Stimulated activated CD4-positive, alpha-beta T cell treated with anti-CD3 and anti-CD28 coated beads, Interleukin-1b, Interleukin-23, amount 100 ng/mL, for 4 hours (primary cell): ENCODE results near the gene C9orf152.
A peak's percentile ranks its signal among the peaks of the same experiment; 100 is the strongest.
"Not testable (repeated sequence)": the region's sequence is repeated elsewhere in the genome, so short reads cannot be mapped to it uniquely, and the experiment has no call there.

ENCODE experiments used
- DNase-seq, 2 donors: peaks; one replicate each; pipeline ENCODE4 v3.0.0-alpha.2; 2020; ENCODE audit warnings: low read depth in 2 of 2

C9orf152 gene, protein sequence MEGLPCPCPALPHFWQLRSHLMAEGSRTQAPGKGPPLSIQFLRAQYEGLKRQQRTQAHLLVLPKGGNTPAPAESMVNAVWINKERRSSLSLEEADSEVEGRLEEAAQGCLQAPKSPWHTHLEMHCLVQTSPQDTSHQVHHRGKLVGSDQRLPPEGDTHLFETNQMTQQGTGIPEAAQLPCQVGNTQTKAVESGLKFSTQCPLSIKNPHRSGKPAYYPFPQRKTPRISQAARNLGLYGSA

DNA sequence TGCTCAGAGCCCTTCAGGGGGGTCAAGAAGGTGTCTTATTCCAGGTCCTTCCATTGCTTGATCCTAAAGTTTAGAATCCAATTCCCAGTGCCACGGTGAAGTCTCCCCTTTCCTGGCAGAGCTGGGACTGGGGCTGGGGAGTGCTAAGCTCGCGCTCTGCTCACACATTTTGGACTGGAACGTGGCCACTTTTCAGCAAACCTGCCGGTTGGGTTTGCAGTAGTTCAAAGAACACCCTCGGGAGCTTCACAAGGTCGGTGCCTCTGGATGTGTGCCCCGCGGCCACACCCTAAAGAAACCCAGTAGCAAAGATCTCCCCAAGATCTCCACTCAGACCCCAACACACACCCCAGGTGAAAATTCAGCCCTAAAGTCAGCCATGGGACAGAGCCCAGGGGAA, at the start of gene C9orf152:
Gene C9orf152, minus strand, starts transcription at position 129 of the 400 bp plus-strand sequence. CDS start 580 bp downstream, outside the sequence.
- DNase-seq, result no peak

DNA sequence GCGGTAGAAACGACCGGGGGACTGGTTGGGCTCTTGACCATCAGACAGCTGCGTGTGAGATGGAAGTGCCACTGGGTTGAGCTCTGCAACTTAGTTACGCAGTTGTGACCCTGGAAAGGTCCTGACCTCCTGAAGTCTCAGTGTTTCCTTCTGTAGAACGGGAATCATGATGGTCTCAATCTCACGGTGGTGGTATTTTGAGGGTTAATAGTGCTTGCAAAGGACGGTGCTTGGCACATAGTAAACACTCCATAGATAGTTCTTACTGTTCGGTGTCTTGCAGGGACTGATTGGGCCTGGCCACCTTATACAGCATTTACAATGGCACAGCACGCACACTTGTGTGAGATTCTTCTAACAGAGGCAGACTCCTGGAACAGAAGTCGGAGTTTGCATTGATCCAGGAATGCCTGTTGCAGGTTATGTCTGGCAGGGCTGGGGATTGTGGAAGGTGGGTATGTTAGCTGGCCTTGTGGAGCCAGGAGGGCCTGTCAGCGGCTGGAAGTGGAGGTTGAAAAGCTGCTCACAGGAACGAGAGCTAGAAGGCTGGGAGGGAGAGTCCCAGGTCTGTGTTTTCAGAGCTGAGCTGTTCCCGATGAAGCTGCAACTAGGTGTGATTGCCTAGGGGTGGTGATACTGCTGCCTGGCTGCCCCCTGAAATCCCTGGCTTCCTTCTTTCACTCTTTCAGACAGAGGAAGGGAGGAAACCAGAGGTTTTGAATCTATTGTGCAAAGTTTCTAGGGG, 49.3 kb upstream of the C9orf152 start:
- DNase-seq, result peak in 1 of 2 donors; percentile 12

DNA sequence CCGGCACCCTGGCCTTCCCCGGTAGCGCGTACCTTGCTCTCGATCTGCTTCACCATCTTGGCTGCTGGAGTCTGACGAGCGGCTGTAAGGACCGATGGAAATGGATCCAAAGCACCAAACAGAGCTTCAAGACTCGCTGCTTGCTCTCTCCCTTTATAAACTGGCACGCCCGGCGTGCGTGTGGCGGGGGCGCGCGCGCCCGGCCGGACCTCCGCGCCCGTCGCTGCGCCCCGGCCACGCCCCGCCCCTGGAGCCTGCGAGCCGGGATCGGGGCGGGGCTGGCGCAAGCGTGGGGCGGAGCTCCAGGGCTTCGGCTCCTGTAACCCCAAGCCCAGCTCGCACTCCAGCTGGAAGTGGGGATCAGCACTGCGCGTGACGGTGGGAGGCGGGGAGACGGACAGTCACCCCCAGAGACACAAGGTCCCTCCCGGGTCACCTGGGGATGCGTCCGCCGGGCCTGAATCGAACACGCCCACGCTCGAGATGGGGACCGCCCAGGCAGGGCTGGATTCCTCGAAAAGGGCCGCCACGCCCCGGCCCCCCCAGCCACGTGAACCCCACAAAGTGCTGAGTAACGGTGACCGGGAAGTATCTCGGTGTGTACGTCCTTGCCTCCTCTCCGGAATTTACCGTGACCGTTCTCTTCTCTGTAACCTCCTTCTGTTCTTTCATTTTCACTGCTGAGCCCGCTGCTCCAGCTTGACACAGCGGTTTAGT, 48.6 kb upstream of the C9orf152 start, which contains the start of gene TXN:
Gene TXN, minus strand, starts transcription at position 128 of the 717 bp plus-strand sequence. Its CDS starts 72 bp downstream, at position 56.
- peak; percentile 75 to 91 for DNase-seq

DNA sequence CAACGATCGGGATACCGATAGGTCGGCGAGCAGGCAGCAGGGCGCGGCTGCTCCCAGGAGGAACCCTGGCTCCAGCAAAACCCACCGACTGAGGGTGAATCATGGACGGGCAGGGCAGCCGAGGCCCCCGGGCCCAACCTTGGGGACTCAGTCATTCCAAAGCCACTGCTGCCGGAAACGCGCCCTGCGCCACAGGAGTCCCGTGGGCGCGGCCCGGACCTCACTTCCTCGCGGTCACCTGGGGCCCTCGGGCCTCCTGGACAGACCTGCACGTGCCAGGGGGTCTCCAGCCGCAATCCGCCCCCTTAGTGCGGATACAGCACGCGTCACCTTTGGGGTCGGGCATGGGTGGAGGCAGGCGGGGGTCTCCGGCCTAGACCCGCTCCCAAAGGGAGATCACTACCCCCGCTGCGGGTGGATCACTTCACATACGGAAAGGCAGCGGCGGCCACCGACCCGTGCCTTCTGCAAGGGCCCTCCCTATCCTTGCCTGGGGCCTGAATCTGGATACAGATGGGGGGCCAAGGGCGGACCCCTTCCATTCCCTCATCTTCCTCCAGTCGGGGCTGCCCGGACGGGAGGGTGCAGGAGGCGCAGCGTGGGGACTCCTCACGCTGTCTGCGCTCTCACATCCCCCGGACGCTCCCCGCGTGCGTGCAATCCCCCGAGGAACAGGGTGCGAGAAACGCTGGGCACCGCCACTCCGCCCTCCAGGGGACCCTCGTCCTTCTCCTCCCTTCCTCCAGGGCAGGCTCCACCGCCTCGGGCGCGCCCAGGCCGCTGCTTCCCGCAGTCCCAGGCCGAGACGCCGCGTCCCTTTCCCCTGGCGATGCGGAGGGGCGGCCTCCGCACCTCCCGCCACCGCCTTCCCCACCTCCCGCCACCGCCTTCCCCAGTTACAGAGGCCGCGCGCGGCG, 47.8 kb upstream of the C9orf152 start:
- peak; percentile 11 to 46 for DNase-seq

DNA sequence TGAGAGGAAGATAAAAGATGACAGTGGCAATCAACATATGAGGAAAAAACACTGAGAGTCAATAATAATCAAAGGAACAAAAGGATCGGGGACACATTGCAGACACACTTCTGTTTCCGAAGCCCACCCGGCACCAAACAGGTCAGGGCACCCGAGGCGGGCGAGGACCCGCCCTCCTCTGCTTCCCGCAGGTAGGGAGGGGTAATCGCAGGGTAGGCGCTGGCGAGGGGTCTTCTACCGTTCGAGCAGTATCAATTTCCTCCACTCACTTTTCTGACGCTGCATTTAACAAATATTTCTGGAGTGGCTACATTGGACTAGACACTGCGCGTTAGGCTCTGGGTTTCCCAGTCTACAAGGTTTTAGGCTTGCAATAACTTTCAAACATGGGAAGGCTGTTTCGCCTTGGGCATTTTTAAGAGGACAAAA, 47.1 kb upstream of the C9orf152 start:
- DNase-seq, result no peak

DNA sequence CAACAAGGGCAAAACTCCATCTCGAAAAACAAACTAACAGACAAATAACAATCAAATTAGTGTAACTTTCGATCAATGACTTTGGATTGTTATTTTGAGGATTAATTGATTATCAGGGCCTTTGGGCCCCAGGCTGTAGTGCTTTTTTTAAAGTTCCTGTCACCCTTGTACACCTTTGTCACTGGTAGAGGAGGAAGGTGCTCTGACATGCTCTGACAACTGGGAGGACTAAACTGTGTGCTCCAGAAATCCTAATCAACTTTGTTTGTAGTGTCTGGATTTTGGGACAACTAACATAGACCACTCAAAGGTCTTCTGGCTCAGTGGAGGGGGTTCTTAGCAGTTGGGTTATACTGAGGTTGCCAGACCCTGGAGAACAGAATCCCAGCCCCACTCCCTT, 46.5 kb upstream of the C9orf152 start:
- no peak for DNase-seq

DNA sequence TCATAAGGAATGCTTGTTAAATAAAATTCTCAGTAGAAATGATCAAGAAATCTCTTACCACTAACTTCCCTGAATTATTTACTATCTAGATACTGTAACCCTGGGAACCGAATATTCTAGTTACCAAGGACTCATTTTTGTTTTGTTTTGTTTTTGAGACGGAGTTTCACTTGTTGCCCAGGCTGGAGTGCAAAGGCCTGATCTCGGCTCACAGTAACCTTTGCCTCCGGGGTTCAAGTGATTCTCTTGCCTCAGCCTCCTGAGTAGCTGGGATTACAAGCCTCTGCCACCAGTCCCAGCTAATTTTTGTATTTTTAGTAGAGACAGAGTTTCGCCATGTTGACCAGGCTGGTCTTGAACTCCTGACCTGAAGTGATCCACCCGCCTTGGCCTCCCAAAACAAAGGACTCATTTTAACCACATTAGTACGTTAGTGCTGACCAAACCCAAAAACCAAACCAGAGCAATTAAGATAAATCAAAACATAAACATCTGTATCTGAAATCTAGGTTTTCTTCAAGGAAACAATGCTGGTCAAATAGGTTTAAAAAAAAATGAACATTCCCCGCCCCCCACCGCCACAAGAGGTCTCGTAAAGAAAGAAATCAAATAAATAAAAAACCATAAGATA, 44.7 kb upstream of the C9orf152 start:
- DNase-seq, result no peak

DNA sequence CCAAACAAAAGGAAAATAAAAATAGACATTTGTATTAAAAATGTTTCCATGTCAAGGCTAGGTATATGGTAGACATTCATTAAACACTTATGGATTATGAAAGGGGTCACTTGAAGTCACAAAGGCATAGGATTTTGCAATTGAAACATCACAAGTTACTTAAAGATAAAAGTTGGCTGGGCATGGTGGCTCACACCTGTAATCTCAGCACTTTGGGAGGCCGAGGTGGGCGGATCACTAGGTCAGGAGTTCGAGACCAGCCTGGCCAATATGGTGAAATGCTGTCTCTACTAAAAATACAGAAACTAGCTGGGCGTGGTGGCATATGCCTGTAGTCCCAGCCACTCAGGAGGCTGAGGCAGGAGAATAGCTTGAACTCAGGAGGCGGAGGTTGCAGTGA, 43.8 kb upstream of the C9orf152 start:
- not testable (repeated sequence) for DNase-seq

DNA sequence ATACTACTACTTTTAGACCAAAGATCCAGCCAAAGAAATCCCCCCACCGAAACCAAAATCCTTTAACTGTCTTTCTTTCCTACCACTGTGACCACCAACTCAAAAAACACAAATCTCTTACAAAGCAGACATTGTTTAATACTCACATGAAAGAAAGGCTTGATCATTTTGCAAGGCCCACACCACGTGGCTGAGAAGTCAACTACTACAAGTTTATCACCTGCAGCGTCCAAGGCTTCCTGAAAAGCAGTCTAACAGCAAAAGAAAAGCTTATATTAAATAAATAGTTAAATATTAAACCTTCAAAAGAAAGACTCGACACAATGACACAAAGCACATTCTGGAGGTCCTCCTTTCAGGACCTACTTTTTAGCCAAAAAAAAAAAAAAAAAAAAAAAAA, 43.3 kb upstream of the C9orf152 start:
- no peak for DNase-seq

DNA sequence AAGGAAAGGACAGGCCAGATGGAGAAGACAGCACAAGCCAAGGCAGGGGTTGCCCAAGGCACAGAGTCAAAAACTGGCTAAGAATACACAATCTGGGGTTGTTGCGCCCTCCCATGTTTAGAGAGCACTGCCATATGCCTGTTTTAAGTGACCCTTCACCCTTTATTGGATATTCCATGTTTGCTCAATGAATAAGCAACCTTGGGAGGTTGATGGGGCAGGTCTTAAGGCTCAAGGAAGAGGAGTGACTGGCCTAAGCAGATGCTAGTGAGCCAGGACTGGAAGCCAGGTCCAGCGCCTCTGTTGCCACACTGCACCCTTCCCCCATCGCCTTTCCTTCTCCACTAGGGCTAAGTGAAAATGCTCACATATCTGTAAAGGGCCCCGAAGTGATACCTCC, 41.6 kb upstream of the C9orf152 start:
- DNase-seq, result no peak

DNA sequence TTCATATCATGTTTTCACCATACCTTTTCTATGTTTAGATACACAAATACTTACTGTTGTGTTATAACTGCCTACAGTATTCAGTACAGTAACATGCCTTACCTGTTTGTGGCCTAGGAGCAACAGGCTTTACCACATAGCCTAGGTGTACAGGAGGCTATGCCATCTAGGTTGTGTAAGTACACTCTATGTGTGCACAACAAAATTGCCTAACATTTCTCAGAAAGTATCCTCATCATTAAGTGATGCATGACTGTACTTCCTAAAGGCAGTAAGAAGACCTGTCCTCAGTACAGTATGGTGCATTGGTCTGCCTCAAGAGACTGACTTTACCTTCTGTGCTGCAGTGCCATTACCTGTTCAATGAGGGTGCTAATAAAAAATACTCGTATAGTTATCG, 40.4 kb upstream of the C9orf152 start:
- DNase-seq, result no peak

DNA sequence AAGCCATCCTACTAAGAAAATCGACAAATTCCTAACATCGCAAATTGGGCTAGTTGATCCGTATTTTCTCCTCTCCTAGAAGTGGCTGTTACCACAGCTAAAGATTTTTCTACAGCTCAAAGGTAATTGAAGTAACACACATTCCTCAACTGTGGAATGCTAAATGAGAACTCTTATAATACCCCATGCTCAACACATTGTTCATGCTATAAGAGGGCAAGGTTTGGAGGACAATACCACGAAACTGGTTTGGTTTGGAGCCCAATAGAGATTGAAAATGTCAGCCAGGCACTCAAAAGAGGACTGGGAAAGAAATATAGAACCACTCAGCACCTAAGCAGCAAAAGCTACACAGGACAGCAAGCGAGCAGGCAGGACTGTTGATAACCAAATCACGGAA, 38.3 kb upstream of the C9orf152 start:
- DNase-seq, result no peak

DNA sequence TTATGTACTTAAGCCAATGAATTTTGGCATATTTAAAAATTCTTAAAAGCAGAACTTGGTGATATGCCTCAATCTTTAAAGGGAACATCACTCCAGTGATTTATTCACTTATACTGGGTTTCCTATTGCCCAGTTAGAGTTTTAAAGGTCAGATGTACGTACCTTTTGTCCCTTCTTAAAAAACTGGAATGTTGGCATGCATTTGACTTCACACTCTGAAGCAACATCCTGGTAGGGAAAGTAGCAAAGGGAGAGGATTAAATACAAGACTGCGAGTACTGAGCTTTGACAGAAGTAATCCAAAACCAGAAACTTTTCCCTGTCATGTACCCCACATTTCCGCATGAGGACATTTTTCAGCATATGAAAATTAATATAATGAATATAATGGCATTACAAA, 36.7 kb upstream of the C9orf152 start:
- DNase-seq, result no peak

DNA sequence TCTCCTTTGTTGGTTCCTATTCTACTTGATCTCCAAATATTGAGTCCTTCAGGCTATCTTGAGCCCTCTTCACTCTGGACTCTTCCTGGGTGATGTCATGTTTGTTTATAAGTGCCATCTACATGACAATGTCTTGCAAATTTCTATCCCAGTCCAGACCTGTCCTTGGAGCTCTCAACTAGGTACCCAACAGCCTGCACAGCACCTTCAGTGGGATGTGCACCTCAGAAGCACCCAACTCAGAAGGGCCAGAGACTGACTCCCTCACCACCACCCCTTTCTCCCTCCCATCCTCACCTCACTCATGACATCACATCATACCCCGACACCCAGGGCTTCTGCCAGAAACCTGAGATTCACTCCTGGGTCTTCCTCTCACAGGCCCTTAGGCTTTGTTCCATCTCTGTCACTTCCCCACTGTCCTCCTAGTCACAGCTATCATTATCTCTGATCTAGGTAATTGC, 33.9 kb upstream of the C9orf152 start:
- no peak for DNase-seq

DNA sequence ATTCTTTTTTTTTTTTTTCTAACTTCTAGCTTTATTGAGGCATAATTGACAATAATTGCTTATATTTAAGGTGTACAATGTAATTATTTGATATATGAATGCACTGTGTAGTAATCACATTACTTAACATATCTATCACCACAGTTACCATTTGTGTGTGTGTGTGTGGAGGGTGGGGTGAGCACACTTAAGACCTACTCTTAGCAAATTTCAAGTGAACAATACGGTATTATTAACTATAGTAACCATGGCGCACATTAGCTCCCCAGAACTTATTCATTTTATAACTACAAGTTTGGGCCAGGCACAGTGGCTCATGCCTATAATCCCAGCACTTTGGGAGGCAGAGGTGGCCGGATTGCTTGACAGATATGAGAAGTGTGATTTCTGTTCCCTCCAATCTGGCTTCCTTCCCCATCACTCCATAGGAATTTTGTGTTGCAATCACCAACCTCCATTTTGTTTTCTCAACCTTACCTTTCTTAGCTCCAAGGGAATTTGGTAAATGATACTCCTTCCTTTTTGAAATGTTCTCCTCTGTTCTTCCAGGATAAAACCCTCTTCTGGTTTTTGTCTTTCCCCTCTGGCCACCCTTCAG, 33.4 kb upstream of the C9orf152 start:
- no peak for DNase-seq

DNA sequence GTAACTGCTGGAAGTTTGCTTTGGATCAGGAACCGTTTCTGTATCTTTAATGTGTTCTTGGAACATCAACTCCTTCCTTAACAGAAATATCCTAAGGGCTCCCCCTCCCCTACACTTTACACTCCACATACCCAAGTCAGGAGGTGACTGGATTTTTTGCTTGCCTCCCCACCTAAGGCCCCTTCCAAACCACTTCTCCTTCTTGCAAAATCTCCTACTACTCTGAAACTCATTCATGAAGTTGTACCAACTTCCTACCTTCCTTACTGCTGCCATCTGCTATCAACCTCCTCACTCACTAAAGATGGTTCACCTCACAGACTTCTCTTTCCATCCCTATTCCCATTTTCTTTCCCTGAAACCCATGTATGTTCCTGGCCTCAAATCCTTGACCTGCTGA, 32.2 kb upstream of the C9orf152 start:
- no peak for DNase-seq

DNA sequence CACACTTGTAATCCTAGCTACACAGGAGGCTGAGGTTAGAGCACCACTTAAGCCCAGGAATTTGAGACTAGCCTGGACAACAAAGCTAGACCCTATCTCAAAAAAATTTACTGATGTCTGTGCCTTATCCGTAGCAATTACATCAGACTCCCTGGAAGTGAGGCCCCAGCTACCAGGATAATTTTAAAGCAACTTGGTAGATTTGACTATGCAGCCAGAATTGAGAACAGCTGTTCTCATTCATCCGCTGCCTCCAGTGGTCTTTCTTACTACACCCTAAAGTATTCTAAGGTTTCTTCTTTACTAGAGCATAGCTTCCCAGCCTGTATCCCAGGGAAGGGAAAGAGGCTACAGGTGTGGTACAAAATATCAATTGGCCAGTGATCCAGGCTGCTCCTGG, 20.4 kb upstream of the C9orf152 start:
- DNase-seq, result no peak

DNA sequence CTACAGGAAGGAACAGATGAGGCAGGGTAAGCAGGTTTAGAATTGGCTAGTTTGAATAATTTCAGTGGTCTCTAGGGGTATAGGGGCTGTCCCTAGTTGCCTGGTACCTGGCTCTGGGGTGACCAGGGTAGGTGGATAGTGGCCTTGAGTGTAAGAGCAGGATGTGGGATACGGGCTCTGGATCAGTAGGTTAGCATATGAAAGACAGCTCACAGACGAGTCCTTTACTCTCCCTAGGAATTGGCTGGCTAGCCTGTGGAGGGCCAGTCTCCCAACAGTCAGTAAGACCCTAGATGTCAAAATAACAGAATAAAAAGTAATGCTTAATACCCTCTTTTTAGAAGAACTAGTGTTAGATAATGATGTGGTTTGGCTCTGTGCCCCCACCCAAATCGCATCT, 16.6 kb upstream of the C9orf152 start:
- no peak for DNase-seq

DNA sequence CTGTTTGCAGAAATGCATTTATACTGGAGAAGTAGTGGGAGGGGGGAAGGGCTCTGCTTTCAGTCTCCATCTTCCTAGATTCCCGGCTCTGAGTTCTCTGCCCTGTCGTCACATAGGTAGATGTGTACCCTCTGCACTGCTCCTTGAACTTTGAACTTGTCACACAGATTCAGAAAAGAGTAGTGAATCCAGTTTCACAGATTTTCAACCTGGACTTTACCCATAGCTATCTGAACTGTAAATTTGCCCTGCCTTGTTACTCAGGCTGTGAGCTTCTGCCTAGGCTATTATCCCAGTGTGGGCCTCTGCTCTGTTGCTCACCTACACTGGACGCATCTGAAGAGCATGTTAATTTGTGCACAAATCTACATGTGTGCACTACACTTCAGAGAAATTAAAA, 12.8 kb upstream of the C9orf152 start:
- DNase-seq, result no peak

DNA sequence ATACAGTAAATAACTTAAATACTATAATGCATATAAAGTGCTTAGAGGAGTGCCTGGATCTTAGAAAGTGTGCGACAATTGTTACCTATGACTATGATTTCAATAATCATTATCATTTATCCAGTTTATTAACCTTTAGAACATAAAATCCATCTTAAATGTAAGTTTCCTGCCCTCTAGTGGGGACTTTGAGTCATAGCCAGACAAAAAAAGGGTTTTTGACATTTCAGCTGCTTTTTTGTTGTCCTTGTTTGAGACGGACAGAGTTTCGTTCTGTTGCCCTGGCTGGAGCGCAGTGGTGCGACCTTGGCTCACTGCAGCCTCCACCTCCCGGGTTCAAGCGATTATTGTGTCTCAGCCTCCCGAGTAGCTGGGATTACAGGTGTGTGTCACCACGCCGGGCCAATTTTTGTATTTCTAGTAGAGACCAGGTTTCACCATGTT, 9.7 kb upstream of the C9orf152 start:
- no peak for DNase-seq
